Endodermal cell (in vitro differentiated cells): Measurements from ENCODE around the gene COG7. TPM values are rescaled to one million over a fixed set of nuclear protein-coding genes. Genes with fewer than 3 reads are reported as not detected.

ENCODE experiments used
- DNase-seq: peaks from one replicate; pipeline ENCODE4 v3.0.0-alpha.2; 2017
- H3K27ac ChIP-seq: 2 replicates; pipeline ENCODE4 v1.5.1; 2013; ENCODE audit warnings: mild to moderate bottlenecking, low read depth, low read length, moderate library complexity
- H3K27me3 ChIP-seq: 2 replicates; pipeline ENCODE4 v1.6.1; 2013; ENCODE audit warnings: mild to moderate bottlenecking, low read length, moderate library complexity; ENCODE audit not compliant: insufficient read depth, control insufficient read depth, poor library complexity, severe bottlenecking
- H3K36me3 ChIP-seq: 2 replicates; pipeline ENCODE4 v1.7.0; 2013; ENCODE audit warnings: mild to moderate bottlenecking, low read length, moderate library complexity; ENCODE audit not compliant: control insufficient read depth, insufficient read depth
- H3K4me1 ChIP-seq: one replicate; pipeline ENCODE4 v1.7.0; 2013; ENCODE audit warnings: low read length; ENCODE audit not compliant: control insufficient read depth, insufficient read depth
- H3K4me3 ChIP-seq: 2 replicates; pipeline ENCODE4 v1.5.1; 2013; ENCODE audit warnings: mild to moderate bottlenecking, low read length, moderate library complexity
- H3K9ac ChIP-seq: 2 replicates; pipeline ENCODE4 v1.6.1; 2013; ENCODE audit warnings: mild to moderate bottlenecking, low read length, moderate library complexity; ENCODE audit not compliant: poor library complexity, severe bottlenecking; ENCODE audit errors: extremely low read depth
- H3K9me3 ChIP-seq: 2 replicates; pipeline ENCODE4 v1.6.1; 2013; ENCODE audit warnings: mild to moderate bottlenecking, low read length, moderate library complexity; ENCODE audit not compliant: control insufficient read depth
- H3K27ac Mint-ChIP-seq: 2 replicates; pipeline ENCODE4 v1.8.0; 2020; ENCODE audit warnings: mixed read lengths
- H3K27me3 Mint-ChIP-seq: 2 replicates; pipeline ENCODE4 v1.8.0; 2021; ENCODE audit warnings: mild to moderate bottlenecking, mixed read lengths; ENCODE audit not compliant: insufficient read depth
- H3K36me3 Mint-ChIP-seq: 2 replicates; pipeline ENCODE4 v1.8.0; 2020; ENCODE audit warnings: low read depth, mixed read lengths
- H3K4me1 Mint-ChIP-seq: 2 replicates; pipeline ENCODE4 v1.8.0; 2020; ENCODE audit warnings: mixed read lengths
- H3K4me3 Mint-ChIP-seq: 2 replicates; pipeline ENCODE4 v1.8.0; 2020; ENCODE audit warnings: mild to moderate bottlenecking, moderate library complexity, mixed read lengths
- H3K9me3 Mint-ChIP-seq: 2 replicates; pipeline ENCODE4 v1.8.0; 2020; ENCODE audit warnings: mild to moderate bottlenecking, mixed read lengths
- CTCF ChIP-seq: fragments of 200-600 bp; sonication (generic); conservative IDR thresholded peaks from 2 replicates; pipeline ENCODE4 v1.5.0; 2021; ENCODE audit warnings: antibody characterized with exemption, mild to moderate bottlenecking
- WGBS, 2 experiments: methylation state at CpG; one replicate each; pipeline versions ENCODE4 v1.1.5 to v1.1.7; 2013; ENCODE audit warnings: missing lambda C conversion rate in 2 of 2, mixed read lengths in 1 of 2; ENCODE audit not compliant: insufficient coverage in 1 of 2, insufficient read length in 1 of 2; 5-methylcytosine and 5-hydroxymethylcytosine counted together
- total RNA-seq, 2 donors: library from RNA; stranded (reverse); fragmentation: NEBNext Ultra II Directional in 1 of 2; extraction: Animal tissue kit (Norgen Biotek cat#: 25700) in 1 of 2; gene quantifications; 2 replicates in 1 of 2; 3 replicates in 1 of 2; pipeline ENCODE4 v1.2.1, GENCODE V29; 2021

The COG7 gene
- total RNA-seq, 2 donors from 2014 or later = 19.9 to 31.3 TPM

GRCh38 chr16:23375643-23376042 is 77.3 kb downstream of the COG7 start:
- Mint-ChIP-seq H3K9me3 (no peaks in the 10 kb centered on the region), H3K27ac (no peak overlapping the region), H3K27me3 (peaks cover 4% of the 10 kb centered on the region), H3K4me3 (no peak overlapping the region), H3K4me1 (no peaks in the 10 kb centered on the region), H3K36me3 (no peaks in the 10 kb centered on the region)
- no peak for DNase-seq
- no peaks in the 10 kb centered on the region for H3K27me3 ChIP-seq
- no peaks in the 10 kb centered on the region for H3K4me1 ChIP-seq
- 92% methylated on average over 6 to 7 of the region's 7 CpGs for WGBS, 2 experiments
- no peaks in the 10 kb centered on the region for H3K9me3 ChIP-seq
- no peak overlapping the region for H3K9ac ChIP-seq
- no peaks in the 10 kb centered on the region for H3K36me3 ChIP-seq
- H3K4me3 ChIP-seq = no peak overlapping the region
- TF ChIP-seq CTCF = no peak
- no peak overlapping the region for H3K27ac ChIP-seq

- H3K27ac Mint-ChIP-seq = no peak overlapping the region
- no peak overlapping the region for H3K4me3 Mint-ChIP-seq
- H3K36me3 ChIP-seq = no peaks in the 10 kb centered on the region
- no peaks in the 10 kb centered on the region for H3K27me3 ChIP-seq
- no peak overlapping the region for H3K27ac ChIP-seq
- H3K9me3 Mint-ChIP-seq = no peaks in the 10 kb centered on the region
- DNase-seq = no peak
- no peaks in the 10 kb centered on the region for H3K4me1 Mint-ChIP-seq
- H3K9ac ChIP-seq = no peak overlapping the region
- no peaks in the 10 kb centered on the region for H3K9me3 ChIP-seq
- H3K4me3 ChIP-seq = no peak overlapping the region
- no peak for TF ChIP-seq CTCF
- 81 to 87% methylated on average over 5 to 17 of the region's 17 CpGs for WGBS, 2 experiments
- H3K4me1 ChIP-seq = no peaks in the 10 kb centered on the region
- H3K36me3 Mint-ChIP-seq = no peaks in the 10 kb centered on the region
- peaks cover 4% of the 10 kb centered on the region for H3K27me3 Mint-ChIP-seq
Observed at GRCh38 chr16:23374721-23375510, 78.1 kb downstream of the COG7 start.

GRCh38 chr16:23373436-23374219 is 79.4 kb downstream of the COG7 start:
- Histone ChIP-seq H3K9me3 (no peaks in the 10 kb centered on the region), H3K27ac (no peak overlapping the region), H3K27me3 (no peaks in the 10 kb centered on the region), H3K9ac (no peak overlapping the region), H3K36me3 (no peaks in the 10 kb centered on the region), H3K4me3 (no peak overlapping the region), H3K4me1 (no peaks in the 10 kb centered on the region)
- H3K4me3 Mint-ChIP-seq = no peak overlapping the region
- H3K27ac Mint-ChIP-seq = peak overlapping the region; percentile 24
- no peaks in the 10 kb centered on the region for H3K36me3 Mint-ChIP-seq
- H3K27me3 Mint-ChIP-seq = no peaks in the 10 kb centered on the region
- TF ChIP-seq CTCF = no peak
- H3K4me1 Mint-ChIP-seq = no peaks in the 10 kb centered on the region
- H3K9me3 Mint-ChIP-seq = no peaks in the 10 kb centered on the region
- WGBS, 2 experiments = 90 to 91% methylated on average over 6 to 13 of the region's 13 CpGs
- DNase-seq = no peak
